Prostate gland (tissue), 2 donors: ENCODE data around the gene PALM3.

ENCODE experiments used
- POLR2A ChIP-seq: fragments of 450-650 bp; IDR thresholded peaks from one replicate; pipeline ENCODE4 v1.6.1; 2016; ENCODE audit warnings: antibody characterized with exemption, mild to moderate bottlenecking
- TF ChIP-seq, protein P1 (sequence below), 4 experiments: fragments of 200-600 bp in 2 of 4; fragments of 450-650 bp in 2 of 4; sonication (generic) in 2 of 4; IDR thresholded peaks; 1 replicate in 3 of 4; 2 replicates in 1 of 4; pipeline ENCODE4 v1.5.1; 2016 to 2019; ENCODE audit warnings: antibody characterized with exemption in 4 of 4, mild to moderate bottlenecking in 2 of 4, moderate library complexity in 2 of 4

DNA sequence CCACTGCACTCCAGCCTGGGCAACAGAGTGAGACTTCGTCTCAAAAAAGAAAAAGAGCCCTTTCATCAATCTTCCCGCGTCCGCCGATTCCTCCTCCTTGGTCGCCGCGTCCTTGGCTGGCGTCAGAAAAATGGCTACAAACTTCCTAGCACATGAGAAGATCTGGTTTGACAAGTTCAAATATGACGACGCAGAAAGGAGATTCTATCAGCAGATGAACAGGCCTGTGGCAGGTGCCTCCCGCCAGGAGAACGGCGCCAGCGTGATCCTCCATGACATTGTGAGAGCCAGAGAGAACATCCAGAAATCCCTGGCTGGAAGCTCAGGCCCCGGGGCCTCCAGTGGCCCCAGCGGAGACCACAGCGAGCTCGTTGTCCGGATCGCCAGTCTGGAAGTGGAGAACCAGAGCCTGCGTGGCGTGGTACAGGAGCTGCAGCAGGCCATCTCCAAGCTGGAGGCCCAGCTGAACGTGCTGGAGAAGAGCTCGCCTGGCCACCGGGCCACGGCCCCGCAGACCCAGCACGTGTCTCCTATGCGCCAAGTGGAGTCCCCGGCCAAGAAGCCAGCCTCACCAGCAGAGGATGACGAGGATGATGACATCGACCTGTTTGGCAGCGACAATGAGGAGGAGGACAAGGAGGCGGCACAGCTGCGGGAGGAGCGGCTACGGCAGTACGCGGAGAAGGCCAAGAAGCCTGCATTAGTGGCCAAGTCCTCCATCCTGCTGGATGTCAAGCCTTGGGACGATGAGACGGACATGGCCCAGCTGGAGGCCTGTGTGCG is 8.6 kb upstream of the PALM3 start:
- TF ChIP-seq, protein P1, sequence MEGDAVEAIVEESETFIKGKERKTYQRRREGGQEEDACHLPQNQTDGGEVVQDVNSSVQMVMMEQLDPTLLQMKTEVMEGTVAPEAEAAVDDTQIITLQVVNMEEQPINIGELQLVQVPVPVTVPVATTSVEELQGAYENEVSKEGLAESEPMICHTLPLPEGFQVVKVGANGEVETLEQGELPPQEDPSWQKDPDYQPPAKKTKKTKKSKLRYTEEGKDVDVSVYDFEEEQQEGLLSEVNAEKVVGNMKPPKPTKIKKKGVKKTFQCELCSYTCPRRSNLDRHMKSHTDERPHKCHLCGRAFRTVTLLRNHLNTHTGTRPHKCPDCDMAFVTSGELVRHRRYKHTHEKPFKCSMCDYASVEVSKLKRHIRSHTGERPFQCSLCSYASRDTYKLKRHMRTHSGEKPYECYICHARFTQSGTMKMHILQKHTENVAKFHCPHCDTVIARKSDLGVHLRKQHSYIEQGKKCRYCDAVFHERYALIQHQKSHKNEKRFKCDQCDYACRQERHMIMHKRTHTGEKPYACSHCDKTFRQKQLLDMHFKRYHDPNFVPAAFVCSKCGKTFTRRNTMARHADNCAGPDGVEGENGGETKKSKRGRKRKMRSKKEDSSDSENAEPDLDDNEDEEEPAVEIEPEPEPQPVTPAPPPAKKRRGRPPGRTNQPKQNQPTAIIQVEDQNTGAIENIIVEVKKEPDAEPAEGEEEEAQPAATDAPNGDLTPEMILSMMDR (IDR thresholded peaks at IDR 0.05): no peak
- TF ChIP-seq POLR2A: no peak
